ENCODE results near the gene SRPK3. TPM values are rescaled to one million over a fixed set of nuclear protein-coding genes. Genes with fewer than 3 reads are reported as not detected.

SRPK3 gene
- polyA plus RNA-seq, 1 donor from 2014 or later, result not detected

- Histone ChIP-seq H3K27me3 (ENCODE audit: insufficient read depth, low read depth, low read length) (no peaks in the 10 kb centered on the region), H3K9me3 (ENCODE audit: low read length) (no peaks in the 10 kb centered on the region), H3F3A (ENCODE audit: insufficient read depth, low read length, poor library complexity, severe bottlenecking) (no peaks in the 10 kb centered on the region), H3K9ac (ENCODE audit: low read length) (no peak overlapping the region), H3K9me2 (ENCODE audit: insufficient read depth, low read length) (no peaks in the 10 kb centered on the region), H3K4me3 (ENCODE audit: low read length) (no peak overlapping the region), H2AFZ (ENCODE audit: low read depth, low read length) (no peak overlapping the region), H3K4me2 (ENCODE audit: low read length) (no peak overlapping the region), H4K20me1 (ENCODE audit: insufficient read depth) (no peaks in the 10 kb centered on the region), H3K36me3 (ENCODE audit: insufficient read depth, low read length) (no peaks in the 10 kb centered on the region), H3K79me2 (replicated peaks; ENCODE audit: insufficient read depth, low read length) (peaks cover 68% of the 10 kb centered on the region), H3K27ac (ENCODE audit: low read length) (no peak overlapping the region)
- no peak for TF ChIP-seq EP300 (conservative IDR thresholded peaks at IDR 0.05; ENCODE audit: poor library complexity, severe bottlenecking)
- no peak for TF ChIP-seq TAF1 (IDR thresholded peaks at IDR 0.05; ENCODE audit: low read depth)
- TF ChIP-seq POLR2AphosphoS5 (IDR thresholded peaks at IDR 0.05), result no peak
- TF ChIP-seq MXI1 (conservative IDR thresholded peaks at IDR 0.05; ENCODE audit: poor library complexity, severe bottlenecking), result no peak
- no peak for TF ChIP-seq SMC3 (conservative IDR thresholded peaks at IDR 0.05; ENCODE audit: poor library complexity)
- TF ChIP-seq CTCF (IDR thresholded peaks at IDR 0.05; ENCODE audit: poor library complexity, severe bottlenecking), result no peak
- TF ChIP-seq RAD21 (conservative IDR thresholded peaks at IDR 0.05), result no peak
- no peak for TF ChIP-seq REST (IDR thresholded peaks at IDR 0.05; ENCODE audit: borderline replicate concordance)
- no peak for TF ChIP-seq EZH2 (IDR thresholded peaks at IDR 0.05; ENCODE audit: borderline replicate concordance, insufficient read depth, low read length, poor library complexity, severe bottlenecking)
Measured at GRCh38 chrX:153821066-153821465, 40.2 kb downstream of the SRPK3 start.

- H3K9me3 ChIP-seq (ENCODE audit: low read length), result no peaks in the 10 kb centered on the region
- H3K9ac ChIP-seq (ENCODE audit: low read length), result no peak overlapping the region
- H3K27ac ChIP-seq (ENCODE audit: low read length), result no peak overlapping the region
- H3K4me3 ChIP-seq (ENCODE audit: low read length), result no peak overlapping the region
- H3K27me3 ChIP-seq (ENCODE audit: insufficient read depth, low read depth, low read length), result no peaks in the 10 kb centered on the region
- no peaks in the 10 kb centered on the region for H4K20me1 ChIP-seq (ENCODE audit: insufficient read depth)
- no peaks in the 10 kb centered on the region for H3K9me2 ChIP-seq (ENCODE audit: insufficient read depth, low read length)
- H2AFZ ChIP-seq (ENCODE audit: low read depth, low read length), result no peak overlapping the region
- peaks cover 70% of the 10 kb centered on the region for H3K79me2 ChIP-seq (replicated peaks; ENCODE audit: insufficient read depth, low read length)
- no peaks in the 10 kb centered on the region for H3F3A ChIP-seq (ENCODE audit: insufficient read depth, low read length, poor library complexity, severe bottlenecking)
- TF ChIP-seq POLR2AphosphoS5 (IDR thresholded peaks at IDR 0.05), result no peak
- no peak for TF ChIP-seq EZH2 (IDR thresholded peaks at IDR 0.05; ENCODE audit: borderline replicate concordance, insufficient read depth, low read length, poor library complexity, severe bottlenecking)
- TF ChIP-seq EP300 (conservative IDR thresholded peaks at IDR 0.05; ENCODE audit: poor library complexity, severe bottlenecking), result no peak
- TF ChIP-seq CTCF (IDR thresholded peaks at IDR 0.05; ENCODE audit: poor library complexity, severe bottlenecking), result no peak
- no peak for TF ChIP-seq RAD21 (conservative IDR thresholded peaks at IDR 0.05)
- no peak for TF ChIP-seq SMC3 (conservative IDR thresholded peaks at IDR 0.05; ENCODE audit: poor library complexity)
- no peak for TF ChIP-seq TAF1 (IDR thresholded peaks at IDR 0.05; ENCODE audit: low read depth)
- H3K36me3 ChIP-seq (ENCODE audit: insufficient read depth, low read length), result no peaks in the 10 kb centered on the region
- no peak overlapping the region for H3K4me2 ChIP-seq (ENCODE audit: low read length)
Measured at GRCh38 chrX:153824348-153824747, 43.5 kb downstream of the SRPK3 start.
